Sigmoid colon (tissue), 7 donors: ENCODE measurements around the gene TUBA8. TPM values are rescaled to one million over a fixed set of nuclear protein-coding genes. Genes with fewer than 3 reads are reported as not detected.
"Not testable (repeated sequence)": the region's sequence is repeated elsewhere in the genome, so short reads cannot be mapped to it uniquely, and the experiment has no call there.

Experiments used
- DNase-seq: peaks from one replicate; pipeline ENCODE4 v3.0.0-alpha.2; 2019
- H3K27ac ChIP-seq, 4 donors: fragments of 200-600 bp; sonication (generic); one replicate each; pipeline ENCODE4 v1.5.1; 2016 to 2019; ENCODE audit warnings: mild to moderate bottlenecking in 1 of 4
- H3K27me3 ChIP-seq, 3 donors: fragments of 200-600 bp; sonication (generic); one replicate each; pipeline ENCODE4 v1.5.1; 2019; ENCODE audit warnings: mild to moderate bottlenecking in 1 of 3
- H3K36me3 ChIP-seq, 4 donors: fragments of 200-600 bp; sonication (generic); one replicate each; pipeline ENCODE4 v1.5.1; 2016 to 2019
- H3K4me1 ChIP-seq, 4 donors: fragments of 200-600 bp; sonication (generic); one replicate each; pipeline ENCODE4 v1.5.1; 2017 to 2019
- H3K4me3 ChIP-seq, 4 donors: fragments of 200-600 bp; sonication (generic); one replicate each; pipeline ENCODE4 v1.5.1; 2017 to 2019; ENCODE audit warnings: mild to moderate bottlenecking in 2 of 4, moderate library complexity in 1 of 4
- H3K9me3 ChIP-seq, 4 donors: fragments of 200-600 bp in 3 of 4; sonication (generic) in 3 of 4; one replicate each; pipeline versions ENCODE4 v1.5.1 to v1.6.1; 2013 to 2019
- WGBS, 2 donors: extraction: QIAGEN DNeasy Blood & Tissue Kit; methylation state at CpG; one replicate each; pipeline ENCODE4 v1.1.7; 2013; 5-methylcytosine and 5-hydroxymethylcytosine counted together
- intact Hi-C: fragments of 100-400 bp; cut with DNase I; formaldehyde crosslinking; loops from one replicate; pipeline ENCODE4 v1.15.1; 2023
- polyA plus RNA-seq, 3 donors: library from polyadenylated mRNA; stranded (reverse); fragments of 200-250 nt; gene quantifications; one replicate each; pipeline ENCODE4 v1.2.3, GENCODE V29; 2013
- small RNA-seq, 3 donors: library from RNA; depleted of rRNA; stranded (forward); fragments of <200 nt; gene quantifications; one replicate each; pipeline ENCODE3, GENCODE V24; 2016
- total RNA-seq, 4 donors: library from RNA; depleted of rRNA; stranded (reverse); fragments of >200 nt; gene quantifications; one replicate each; pipeline ENCODE4 v1.1.0, GENCODE V29; 2016
- donor health status: healthy with polysubstance abuse.
- donor health status: Bipolar disorder and iron deficiency.
- donor health status: healthy.

TUBA8 gene
- total and polyA plus RNA-seq, 7 donors, result 0.81 to 3.3 (median 1.1) TPM

GRCh38 chr22:18172203-18172602 is 61.6 kb downstream of the TUBA8 start:
- DNase-seq, H3K27ac ChIP-seq, H3K4me1 ChIP-seq, H3K9me3 ChIP-seq, intact Hi-C loops, H3K36me3 ChIP-seq, H3K4me3 ChIP-seq, H3K27me3 ChIP-seq: not testable (repeated sequence)
- 71 to 75% methylated on average over 3 of the region's 3 CpGs for WGBS, 2 donors

- H3K4me1 ChIP-seq, intact Hi-C loops, DNase-seq, H3K27me3 ChIP-seq, H3K9me3 ChIP-seq, H3K27ac ChIP-seq, H3K4me3 ChIP-seq, H3K36me3 ChIP-seq: not testable (repeated sequence)
- 78 to 89% methylated on average over 7 to 8 of the region's 8 CpGs for WGBS, 2 donors
These were observed 62.2 kb downstream of the TUBA8 start for GRCh38 chr22:18172776-18173175.

GRCh38 chr22:18173441-18173840 is 62.8 kb downstream of the TUBA8 start:
- intact Hi-C loops, H3K36me3 ChIP-seq, H3K4me3 ChIP-seq, H3K27me3 ChIP-seq, H3K4me1 ChIP-seq, H3K27ac ChIP-seq, DNase-seq, H3K9me3 ChIP-seq: not testable (repeated sequence)
- 49 to 91% methylated on average over 1 to 2 of the region's 2 CpGs for WGBS, 2 donors

Small RNA genes within 50 kb of the gene (small RNA-seq; reads per million reads assigned to genes)
- 0 reads per million in 3 donors for gene AC016027.5

Other genes with a start within 250 kb of the TUBA8 start
- gene MICAL3, start 86.2 kb upstream of the TUBA8 start, total RNA-seq, result 10 to 100 TPM; 26.3 to 94.2 (median 45.0) TPM
- 10 to 100 TPM in 2 of 3 donors, 1 to 10 TPM in 1; 9.6 to 36.3 (median 16.9) TPM for gene MICAL3, start 86.2 kb upstream of the TUBA8 start, polyA plus RNA-seq
- 10 to 100 TPM; 13.3 to 21.3 (median 17.7) TPM for gene PEX26, start 32.8 kb upstream of the TUBA8 start, total RNA-seq
- 100 to 1,000 TPM in 1 of 3 donors, 10 to 100 TPM in 2; 45.0 to 124 (median 85.1) TPM for gene PEX26, start 32.8 kb upstream of the TUBA8 start, polyA plus RNA-seq
- gene USP18, start 39.4 kb downstream of the TUBA8 start, total RNA-seq, result 1 to 10 TPM; 2.0 to 8.9 (median 4.2) TPM
- 10 to 100 TPM in 1 of 3 donors, 1 to 10 TPM in 2; 4.8 to 12.8 (median 6.7) TPM for gene USP18, start 39.4 kb downstream of the TUBA8 start, polyA plus RNA-seq